Measurements from ENCODE around the gene PLCB2.

Gene PLCB2

DNA sequence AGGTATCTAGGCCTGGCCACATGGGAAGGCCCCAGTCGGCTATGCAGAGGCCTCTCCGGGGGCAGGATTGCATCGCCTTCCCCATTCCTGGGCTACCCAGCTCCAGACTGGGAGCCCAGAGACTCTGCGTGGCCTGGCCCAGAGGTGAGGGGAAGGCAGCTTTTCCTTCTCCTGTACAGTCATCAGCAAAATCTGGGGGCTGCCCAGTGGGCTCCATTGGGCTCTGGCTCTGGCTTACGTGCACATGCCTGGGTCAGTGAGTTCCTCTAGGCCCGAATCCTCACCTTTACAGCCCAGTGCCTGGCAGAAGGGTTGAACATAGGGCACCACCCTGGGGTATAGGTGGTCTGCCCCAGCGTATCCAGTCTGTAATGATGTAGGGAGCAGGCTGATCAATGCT lies 20.9 kb downstream of the PLCB2 start:
- no peak for TF ChIP-seq POLR2AphosphoS5 (IDR thresholded peaks at IDR 0.05; ENCODE audit: low read depth)
- TF ChIP-seq, protein P1, sequence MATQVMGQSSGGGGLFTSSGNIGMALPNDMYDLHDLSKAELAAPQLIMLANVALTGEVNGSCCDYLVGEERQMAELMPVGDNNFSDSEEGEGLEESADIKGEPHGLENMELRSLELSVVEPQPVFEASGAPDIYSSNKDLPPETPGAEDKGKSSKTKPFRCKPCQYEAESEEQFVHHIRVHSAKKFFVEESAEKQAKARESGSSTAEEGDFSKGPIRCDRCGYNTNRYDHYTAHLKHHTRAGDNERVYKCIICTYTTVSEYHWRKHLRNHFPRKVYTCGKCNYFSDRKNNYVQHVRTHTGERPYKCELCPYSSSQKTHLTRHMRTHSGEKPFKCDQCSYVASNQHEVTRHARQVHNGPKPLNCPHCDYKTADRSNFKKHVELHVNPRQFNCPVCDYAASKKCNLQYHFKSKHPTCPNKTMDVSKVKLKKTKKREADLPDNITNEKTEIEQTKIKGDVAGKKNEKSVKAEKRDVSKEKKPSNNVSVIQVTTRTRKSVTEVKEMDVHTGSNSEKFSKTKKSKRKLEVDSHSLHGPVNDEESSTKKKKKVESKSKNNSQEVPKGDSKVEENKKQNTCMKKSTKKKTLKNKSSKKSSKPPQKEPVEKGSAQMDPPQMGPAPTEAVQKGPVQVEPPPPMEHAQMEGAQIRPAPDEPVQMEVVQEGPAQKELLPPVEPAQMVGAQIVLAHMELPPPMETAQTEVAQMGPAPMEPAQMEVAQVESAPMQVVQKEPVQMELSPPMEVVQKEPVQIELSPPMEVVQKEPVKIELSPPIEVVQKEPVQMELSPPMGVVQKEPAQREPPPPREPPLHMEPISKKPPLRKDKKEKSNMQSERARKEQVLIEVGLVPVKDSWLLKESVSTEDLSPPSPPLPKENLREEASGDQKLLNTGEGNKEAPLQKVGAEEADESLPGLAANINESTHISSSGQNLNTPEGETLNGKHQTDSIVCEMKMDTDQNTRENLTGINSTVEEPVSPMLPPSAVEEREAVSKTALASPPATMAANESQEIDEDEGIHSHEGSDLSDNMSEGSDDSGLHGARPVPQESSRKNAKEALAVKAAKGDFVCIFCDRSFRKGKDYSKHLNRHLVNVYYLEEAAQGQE (IDR thresholded peaks at IDR 0.05; ENCODE audit: insufficient replicate concordance, low read depth), result no peak
- TF ChIP-seq SPI1 (IDR thresholded peaks at IDR 0.05; ENCODE audit: borderline replicate concordance, low read depth), result no peak
- no peak for TF ChIP-seq CTCF (IDR thresholded peaks at IDR 0.05; ENCODE audit: insufficient read depth, low read length)
- TF ChIP-seq GABPA (IDR thresholded peaks at IDR 0.05; ENCODE audit: low read depth), result no peak
- DNase-seq (ENCODE audit: low read depth in 1 of 2, low spot score in 1 of 2), result no peak
- H3K27ac ChIP-seq (replicated peaks), result no peak overlapping the region
- no peaks in the 10 kb centered on the region for H3K27me3 ChIP-seq (ENCODE audit: insufficient read depth, poor library complexity, severe bottlenecking)
- H3K4me3 ChIP-seq (replicated peaks; ENCODE audit: insufficient read depth, low read length), result no peak overlapping the region

- Histone ChIP-seq H3K4me3 (replicated peaks; ENCODE audit: insufficient read depth, low read length) (no peak overlapping the region), H3K27me3 (ENCODE audit: insufficient read depth, poor library complexity, severe bottlenecking) (no peaks in the 10 kb centered on the region), H3K27ac (replicated peaks) (no peak overlapping the region)
- no peak for DNase-seq (ENCODE audit: low read depth in 1 of 2, low spot score in 1 of 2)
- TF ChIP-seq GABPA (IDR thresholded peaks at IDR 0.05; ENCODE audit: low read depth), result no peak
- TF ChIP-seq, protein P1 (IDR thresholded peaks at IDR 0.05; ENCODE audit: insufficient replicate concordance, low read depth), result no peak
- no peak for TF ChIP-seq SPI1 (IDR thresholded peaks at IDR 0.05; ENCODE audit: borderline replicate concordance, low read depth)
- no peak for TF ChIP-seq CTCF (IDR thresholded peaks at IDR 0.05; ENCODE audit: insufficient read depth, low read length)
- TF ChIP-seq POLR2AphosphoS5 (IDR thresholded peaks at IDR 0.05; ENCODE audit: low read depth), result no peak
These were observed 21.6 kb downstream of the PLCB2 start for GRCh38 chr15:40286061-40286532.

DNA sequence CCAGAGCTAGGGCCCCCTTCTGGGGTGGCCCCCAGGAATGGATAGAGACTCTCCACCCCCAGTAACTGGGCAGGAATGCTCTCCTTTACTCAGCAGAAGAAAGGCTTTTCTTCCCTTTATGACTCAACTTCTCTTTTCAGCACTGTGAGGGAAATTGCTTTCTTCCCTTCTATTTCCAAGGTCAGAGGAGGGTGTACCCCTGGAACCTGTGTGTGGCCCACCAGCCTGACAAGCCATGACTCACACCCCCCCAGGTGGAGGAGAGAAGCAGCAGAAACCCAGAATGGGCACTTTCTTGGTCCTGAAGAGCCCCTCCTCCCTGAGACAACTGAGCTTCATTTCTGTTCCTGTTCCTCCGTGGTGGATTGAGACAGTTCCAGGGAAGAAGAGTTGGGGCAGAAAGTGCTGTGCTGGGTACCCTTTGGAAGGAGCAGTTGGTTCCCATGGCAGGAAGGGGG lies 22.2 kb downstream of the PLCB2 start:
- no peak for DNase-seq (ENCODE audit: low read depth in 1 of 2, low spot score in 1 of 2)
- H3K4me3 ChIP-seq (replicated peaks; ENCODE audit: insufficient read depth, low read length), result no peak overlapping the region
- H3K27me3 ChIP-seq (ENCODE audit: insufficient read depth, poor library complexity, severe bottlenecking), result no peaks in the 10 kb centered on the region
- H3K27ac ChIP-seq (replicated peaks), result no peak overlapping the region
- TF ChIP-seq CTCF (IDR thresholded peaks at IDR 0.05; ENCODE audit: insufficient read depth, low read length), result no peak

- DNase-seq (ENCODE audit: low read depth in 1 of 2, low spot score in 1 of 2), result no peak
- Histone ChIP-seq H3K27me3 (ENCODE audit: insufficient read depth, poor library complexity, severe bottlenecking) (no peaks in the 10 kb centered on the region), H3K27ac (replicated peaks) (no peak overlapping the region), H3K4me3 (replicated peaks; ENCODE audit: insufficient read depth, low read length) (no peak overlapping the region)
- TF ChIP-seq POLR2AphosphoS5 (IDR thresholded peaks at IDR 0.05; ENCODE audit: low read depth) (no peak), SPI1 (IDR thresholded peaks at IDR 0.05; ENCODE audit: borderline replicate concordance, low read depth) (no peak), GABPA (IDR thresholded peaks at IDR 0.05; ENCODE audit: low read depth) (no peak), CTCF (IDR thresholded peaks at IDR 0.05; ENCODE audit: insufficient read depth, low read length) (no peak)
- TF ChIP-seq, protein P1 (IDR thresholded peaks at IDR 0.05; ENCODE audit: insufficient replicate concordance, low read depth), result no peak
These were observed 22.6 kb downstream of the PLCB2 start for GRCh38 chr15:40285151-40285550.
